H9 (cell line): Measurements from ENCODE around the gene KANK2. TPM values are rescaled to one million over a fixed set of nuclear protein-coding genes. Genes with fewer than 3 reads are reported as not detected.

Experiments
- DNase-seq: peaks from one replicate; pipeline ENCODE4 v3.0.0-alpha.2; 2017
- H2AFZ ChIP-seq: one replicate; pipeline ENCODE4 v1.6.1; 2013; ENCODE audit warnings: mild to moderate bottlenecking, low read length, control low read depth, moderate library complexity
- H2AK5ac ChIP-seq: 2 replicates; pipeline ENCODE4 v1.6.1; 2013; ENCODE audit warnings: low read length, control low read depth, mixed read lengths; ENCODE audit not compliant: insufficient read length
- H2BK120ac ChIP-seq: one replicate; pipeline ENCODE4 v1.6.1; 2013; ENCODE audit warnings: low read depth, mild to moderate bottlenecking, low read length, control low read depth, inconsistent platforms; ENCODE audit not compliant: poor library complexity, severe bottlenecking
- H2BK12ac ChIP-seq: 2 replicates; pipeline ENCODE4 v1.6.1; 2013; ENCODE audit warnings: low read length, control low read depth, mixed read lengths, low read depth; ENCODE audit not compliant: insufficient read length
- H2BK15ac ChIP-seq: 2 replicates; pipeline ENCODE4 v1.6.1; 2013; ENCODE audit warnings: low read depth, low read length, control low read depth
- H2BK20ac ChIP-seq: one replicate; pipeline ENCODE4 v1.6.1; 2013; ENCODE audit warnings: low read depth, mild to moderate bottlenecking, low read length, control low read depth, inconsistent platforms; ENCODE audit not compliant: poor library complexity, severe bottlenecking
- H2BK5ac ChIP-seq: 2 replicates; pipeline ENCODE4 v1.6.1; 2013; ENCODE audit warnings: low read length, control low read depth, mixed read lengths; ENCODE audit not compliant: insufficient read length
- H3K14ac ChIP-seq: 2 replicates; pipeline ENCODE4 v1.6.1; 2013; ENCODE audit warnings: low read length, control low read depth; ENCODE audit not compliant: insufficient read depth
- H3K18ac ChIP-seq: 2 replicates; pipeline ENCODE4 v1.6.1; 2013; ENCODE audit warnings: low read depth, mild to moderate bottlenecking, mixed read lengths, low read length, control low read depth; ENCODE audit not compliant: insufficient read length
- H3K23ac ChIP-seq: 2 replicates; pipeline ENCODE4 v1.6.1; 2013; ENCODE audit warnings: low read length, control low read depth, mixed read lengths, low read depth; ENCODE audit not compliant: insufficient read length
- H3K23me2 ChIP-seq: 2 replicates; pipeline ENCODE4 v1.6.1; 2013; ENCODE audit warnings: low read depth, mild to moderate bottlenecking, mixed read lengths, low read length, control low read depth; ENCODE audit not compliant: insufficient read length, poor library complexity, severe bottlenecking
- H3K27ac ChIP-seq: 2 replicates; pipeline ENCODE4 v1.5.1; 2013; ENCODE audit warnings: low read length, control low read depth, mixed read lengths, low read depth; ENCODE audit not compliant: insufficient read length
- H3K27me3 ChIP-seq: 2 replicates; pipeline ENCODE4 v1.6.1; 2013; ENCODE audit warnings: low read length, control low read depth, inconsistent platforms; ENCODE audit not compliant: insufficient read depth
- H3K4ac ChIP-seq: 2 replicates; pipeline ENCODE4 v1.6.1; 2013; ENCODE audit warnings: low read depth, mild to moderate bottlenecking, control low read depth, inconsistent platforms, low read length, moderate library complexity
- H3K4me1 ChIP-seq: 2 replicates; pipeline ENCODE4 v1.6.1; 2013; ENCODE audit warnings: low read length, control low read depth, inconsistent platforms; ENCODE audit not compliant: insufficient read depth
- H3K4me2 ChIP-seq: 2 replicates; pipeline ENCODE4 v1.6.1; 2013; ENCODE audit warnings: low read length, control low read depth, mixed read lengths; ENCODE audit not compliant: insufficient read length, insufficient read depth
- H3K56ac ChIP-seq: 2 replicates; pipeline ENCODE4 v1.6.1; 2013; ENCODE audit warnings: low read depth, mild to moderate bottlenecking, mixed read lengths, low read length, control low read depth; ENCODE audit not compliant: insufficient read length
- H3K79me1 ChIP-seq: 2 replicates; pipeline ENCODE4 v1.6.1; 2013; ENCODE audit warnings: low read depth, mild to moderate bottlenecking, moderate library complexity, low read length, control low read depth, inconsistent platforms; ENCODE audit not compliant: insufficient read depth, poor library complexity, severe bottlenecking
- H3K79me2 ChIP-seq: 2 replicates; pipeline ENCODE4 v1.6.1; 2013; ENCODE audit warnings: low read length, control low read depth, inconsistent platforms; ENCODE audit not compliant: insufficient read depth
- H3K9ac ChIP-seq: 2 replicates; pipeline ENCODE4 v1.6.1; 2013; ENCODE audit warnings: low read length, control low read depth, mixed read lengths; ENCODE audit not compliant: insufficient read length; ENCODE audit errors: extremely low read depth
- H3K9me3 ChIP-seq: one replicate; pipeline ENCODE4 v1.6.1; 2013; ENCODE audit warnings: low read depth, low read length, inconsistent platforms; ENCODE audit not compliant: control insufficient read depth
- H3T11ph ChIP-seq: one replicate; pipeline ENCODE4 v1.6.1; 2013; ENCODE audit warnings: mild to moderate bottlenecking, low read length, control low read depth, inconsistent platforms
- H4K20me1 ChIP-seq: one replicate; pipeline ENCODE4 v1.6.1; 2013; ENCODE audit not compliant: control insufficient read depth, insufficient read length, insufficient read depth
- H4K5ac ChIP-seq: 2 replicates; pipeline ENCODE4 v1.6.1; 2013; ENCODE audit warnings: low read depth, mild to moderate bottlenecking, mixed read lengths, low read length, control low read depth; ENCODE audit not compliant: insufficient read length
- H4K8ac ChIP-seq: replicated peaks from 2 replicates; pipeline ENCODE4 v1.6.1; 2013; ENCODE audit warnings: low read length, control low read depth, mixed read lengths, low read depth; ENCODE audit not compliant: insufficient read length
- H4K91ac ChIP-seq: 2 replicates; pipeline ENCODE4 v1.6.1; 2013; ENCODE audit warnings: low read depth, mild to moderate bottlenecking, moderate library complexity, mixed read lengths, low read length, control low read depth; ENCODE audit not compliant: insufficient read length
- H3K27ac Mint-ChIP-seq, 3 experiments: 2 replicates in 2 of 3; 3 replicates in 1 of 3; pipeline ENCODE4 v1.8.0; 2020 to 2021; ENCODE audit warnings: mixed read lengths in 3 of 3, mild to moderate bottlenecking in 1 of 3, moderate library complexity in 1 of 3
- H3K27me3 Mint-ChIP-seq: 2 replicates; pipeline ENCODE4 v1.8.0; 2021; ENCODE audit warnings: low read depth, mild to moderate bottlenecking, moderate library complexity, mixed read lengths
- H3K36me3 Mint-ChIP-seq, 3 experiments: 2 replicates in 2 of 3; 3 replicates in 1 of 3; pipeline ENCODE4 v1.8.0; 2020 to 2021; ENCODE audit warnings: low read depth in 3 of 3, mixed read lengths in 3 of 3; ENCODE audit not compliant: insufficient read depth in 1 of 3
- H3K4me1 Mint-ChIP-seq, 2 experiments: 2 replicates each; pipeline ENCODE4 v1.8.0; 2020; ENCODE audit warnings: mixed read lengths in 2 of 2
- H3K4me3 Mint-ChIP-seq, 2 experiments: 2 replicates in 1 of 2; 3 replicates in 1 of 2; pipeline ENCODE4 v1.8.0; 2020 to 2021; ENCODE audit warnings: mild to moderate bottlenecking in 2 of 2, mixed read lengths in 2 of 2, moderate library complexity in 1 of 2
- H3K9me3 Mint-ChIP-seq, 2 experiments: 2 replicates in 1 of 2; 3 replicates in 1 of 2; pipeline ENCODE4 v1.8.0; 2020; ENCODE audit warnings: mild to moderate bottlenecking in 2 of 2, mixed read lengths in 2 of 2, moderate library complexity in 1 of 2
- CTCF ChIP-seq: fragments of 200-600 bp; sonication (generic); conservative IDR thresholded peaks from 3 replicates; pipeline ENCODE4 v1.8.0; 2021; ENCODE audit warnings: antibody characterized with exemption, mild to moderate bottlenecking
- WGBS: extraction: QIAGEN DNeasy Blood & Tissue Kit; methylation state at CpG from one replicate; pipeline ENCODE4 v1.1.7; 2013; ENCODE audit warnings: missing lambda C conversion rate, low lambda C conversion rate, mixed read lengths; ENCODE audit not compliant: insufficient read length; ENCODE audit errors: extremely low coverage; 5-methylcytosine and 5-hydroxymethylcytosine counted together
- total RNA-seq: library from RNA; stranded (reverse); gene quantifications from 2 replicates; pipeline ENCODE4 v1.2.1, GENCODE V29; 2021

KANK2 gene
- total RNA-seq, 1 experiment from 2014 or later = 42.0 TPM

- Histone ChIP-seq H2BK120ac (no peak overlapping the region), H3K9me3 (no peaks in the 10 kb centered on the region), H2BK5ac (no peak overlapping the region), H2BK12ac (no peak overlapping the region), H3K23ac (no peak overlapping the region), H3K27ac (no peak overlapping the region), H3K79me2 (no peaks in the 10 kb centered on the region), H4K8ac (no peak overlapping the region), H3K4me2 (no peak overlapping the region), H2AK5ac (no peak overlapping the region), H3K14ac (no peak overlapping the region), H3K56ac (no peak overlapping the region), H3K79me1 (peaks cover 1% of the 10 kb centered on the region), H3T11ph (no peak overlapping the region), H3K27me3 (no peaks in the 10 kb centered on the region), H2BK15ac (no peak overlapping the region), H3K4me1 (no peaks in the 10 kb centered on the region), H3K4ac (no peak overlapping the region), H2BK20ac (no peak overlapping the region), H4K91ac (no peak overlapping the region), H3K23me2 (no peaks in the 10 kb centered on the region), H2AFZ (no peak overlapping the region), H3K9ac (no peak overlapping the region), H4K20me1 (peaks cover 5% of the 10 kb centered on the region), H4K5ac (no peak overlapping the region), H3K18ac (no peak overlapping the region)
- Mint-ChIP-seq H3K27ac (peak overlapping the region in 1 of 3 experiments; percentile 32; a peak in 1 of 7 replicates), H3K4me1 (no peaks in the 10 kb centered on the region), H3K27me3 (no peaks in the 10 kb centered on the region), H3K4me3 (no peak overlapping the region), H3K36me3 (peaks cover 48 to 69% (median 66%) of the 10 kb centered on the region in 3 experiments), H3K9me3 (no peaks in the 10 kb centered on the region)
- WGBS = no CpG with 5 or more reads among the region's 7 CpGs
- no peak for DNase-seq
- no peak for TF ChIP-seq CTCF
These were observed 65.9 kb downstream of the KANK2 start for GRCh38 chr19:11131471-11131870.
